NAMALWA (cell line): ENCODE measurements around the gene SEMA6A.
A peak's percentile ranks its signal among the peaks of the same experiment; 100 is the strongest.
"Not testable (repeated sequence)": the region's sequence is repeated elsewhere in the genome, so short reads cannot be mapped to it uniquely, and the experiment has no call there.

Experiments
- DNase-seq: peaks from one replicate; pipeline ENCODE4 v3.0.0-alpha.2; 2015; ENCODE audit warnings: low spot score

SEMA6A gene

GRCh38 chr5:116553366-116553765 lies 21.3 kb downstream of the SEMA6A start:
- DNase-seq, result no peak

- DNase-seq, result no peak
These were observed 24.5 kb downstream of the SEMA6A start for GRCh38 chr5:116550082-116550481.

GRCh38 chr5:116546743-116547124 lies 27.9 kb downstream of the SEMA6A start:
- DNase-seq, result no peak

GRCh38 chr5:116546033-116546742 lies 28.4 kb downstream of the SEMA6A start:
- DNase-seq, result no peak

- DNase-seq, result not testable (repeated sequence)
These were observed 29.2 kb downstream of the SEMA6A start for GRCh38 chr5:116545465-116545864.

GRCh38 chr5:116544531-116545241 lies 29.9 kb downstream of the SEMA6A start:
- DNase-seq, result no peak

- peak; percentile 5 for DNase-seq
These were observed 31.1 kb downstream of the SEMA6A start for GRCh38 chr5:116543501-116543900.

- no peak for DNase-seq
These were observed 32.0 kb downstream of the SEMA6A start for GRCh38 chr5:116542619-116543018.

- no peak for DNase-seq
These were observed 35.4 kb downstream of the SEMA6A start for GRCh38 chr5:116539222-116539621.

GRCh38 chr5:116536316-116537083 lies 38.1 kb downstream of the SEMA6A start:
- no peak for DNase-seq

GRCh38 chr5:116534964-116535651 lies 39.5 kb downstream of the SEMA6A start:
- no peak for DNase-seq

- no peak for DNase-seq
These were observed 41.7 kb downstream of the SEMA6A start for GRCh38 chr5:116532762-116533525.

GRCh38 chr5:116531635-116532034 lies 43.0 kb downstream of the SEMA6A start:
- no peak for DNase-seq

GRCh38 chr5:116531117-116531516 lies 43.5 kb downstream of the SEMA6A start:
- no peak for DNase-seq

- no peak for DNase-seq
These were observed 44.3 kb downstream of the SEMA6A start for GRCh38 chr5:116530276-116530675.

GRCh38 chr5:116529615-116530014 lies 45.0 kb downstream of the SEMA6A start:
- no peak for DNase-seq

- no peak for DNase-seq
These were observed 45.9 kb downstream of the SEMA6A start for GRCh38 chr5:116528519-116529234.

- no peak for DNase-seq
These were observed 47.0 kb downstream of the SEMA6A start for GRCh38 chr5:116527582-116527981.

GRCh38 chr5:116525674-116526073 lies 48.9 kb downstream of the SEMA6A start:
- no peak for DNase-seq

GRCh38 chr5:116524966-116525365 lies 49.7 kb downstream of the SEMA6A start:
- DNase-seq, result no peak
